Endometrial microvascular endothelial cells (primary cell): ENCODE results near the gene CACNB1. TPM values are rescaled to one million over a fixed set of nuclear protein-coding genes. Genes with fewer than 3 reads are reported as not detected.

Experiments used
- in situ Hi-C: cut with HindIII; loops from 2 replicates; pipeline ENCODE4 v1.10.0; 2017; ENCODE audit warnings: low sequenced_read_pairs, low pct_unique_long_range_greater_than_20kb; ENCODE audit errors: inconsistent ontology term
- total RNA-seq: library from RNA; depleted of rRNA; stranded (reverse); fragments of >200 nt; gene quantifications from one replicate; pipeline ENCODE4 v1.2.3, GENCODE V29; 2015; ENCODE audit errors: inconsistent ontology term

CACNB1 gene
- total RNA-seq, 1 donor from 2014 or later = 2.7 TPM

GRCh38 chr17:39227364-39227919 is 30.0 kb upstream of the CACNB1 start:
- in situ Hi-C loops = no loop called here

DNA sequence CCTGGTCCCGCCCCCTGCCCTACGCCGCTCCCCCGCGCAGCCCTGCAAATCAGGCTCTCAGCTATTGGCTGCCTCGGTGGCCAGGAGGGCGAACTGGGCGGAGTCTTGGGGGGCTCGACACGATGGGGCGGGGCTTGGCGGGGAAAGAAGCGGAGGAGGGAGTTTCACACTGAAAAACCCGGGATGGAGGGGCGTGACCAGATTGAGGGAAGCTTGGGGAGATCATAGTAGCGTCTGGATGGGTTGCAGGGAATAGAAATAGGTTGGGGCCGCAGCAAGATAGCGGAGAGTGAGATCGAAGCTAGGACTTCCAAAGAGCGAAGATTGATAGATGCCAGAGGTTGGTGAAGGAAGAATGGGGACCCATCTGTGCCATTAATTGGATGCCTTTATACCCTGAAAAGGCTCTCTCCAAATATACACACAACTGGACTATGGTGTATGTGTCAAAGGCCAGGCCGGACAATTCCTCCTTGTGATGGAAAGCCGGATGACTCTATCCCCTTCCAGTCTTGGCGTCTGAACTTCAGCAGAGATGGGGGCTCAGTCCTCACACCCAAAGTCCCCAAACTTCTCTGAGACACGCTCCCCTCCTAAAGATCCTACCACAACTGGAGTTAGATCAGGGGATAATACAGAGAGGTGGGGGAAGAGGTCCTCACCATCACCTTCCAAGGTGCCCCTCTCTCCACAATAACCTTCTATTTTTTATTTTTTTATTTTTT is 28.7 kb upstream of the CACNB1 start:
- in situ Hi-C loops = no loop called here

GRCh38 chr17:39225308-39225958 is 28.0 kb upstream of the CACNB1 start, which contains the start of gene STAC2:
Gene STAC2, minus strand, starts transcription at chr17:39225945. Its CDS starts 443 bp downstream, at chr17:39225502.
- in situ Hi-C loops = no loop called here

- in situ Hi-C loops = no loop called here
Observed at GRCh38 chr17:39224778-39225307, 27.4 kb upstream of the CACNB1 start.

GRCh38 chr17:39223907-39224777 is 26.7 kb upstream of the CACNB1 start:
- in situ Hi-C loops = no loop called here

DNA sequence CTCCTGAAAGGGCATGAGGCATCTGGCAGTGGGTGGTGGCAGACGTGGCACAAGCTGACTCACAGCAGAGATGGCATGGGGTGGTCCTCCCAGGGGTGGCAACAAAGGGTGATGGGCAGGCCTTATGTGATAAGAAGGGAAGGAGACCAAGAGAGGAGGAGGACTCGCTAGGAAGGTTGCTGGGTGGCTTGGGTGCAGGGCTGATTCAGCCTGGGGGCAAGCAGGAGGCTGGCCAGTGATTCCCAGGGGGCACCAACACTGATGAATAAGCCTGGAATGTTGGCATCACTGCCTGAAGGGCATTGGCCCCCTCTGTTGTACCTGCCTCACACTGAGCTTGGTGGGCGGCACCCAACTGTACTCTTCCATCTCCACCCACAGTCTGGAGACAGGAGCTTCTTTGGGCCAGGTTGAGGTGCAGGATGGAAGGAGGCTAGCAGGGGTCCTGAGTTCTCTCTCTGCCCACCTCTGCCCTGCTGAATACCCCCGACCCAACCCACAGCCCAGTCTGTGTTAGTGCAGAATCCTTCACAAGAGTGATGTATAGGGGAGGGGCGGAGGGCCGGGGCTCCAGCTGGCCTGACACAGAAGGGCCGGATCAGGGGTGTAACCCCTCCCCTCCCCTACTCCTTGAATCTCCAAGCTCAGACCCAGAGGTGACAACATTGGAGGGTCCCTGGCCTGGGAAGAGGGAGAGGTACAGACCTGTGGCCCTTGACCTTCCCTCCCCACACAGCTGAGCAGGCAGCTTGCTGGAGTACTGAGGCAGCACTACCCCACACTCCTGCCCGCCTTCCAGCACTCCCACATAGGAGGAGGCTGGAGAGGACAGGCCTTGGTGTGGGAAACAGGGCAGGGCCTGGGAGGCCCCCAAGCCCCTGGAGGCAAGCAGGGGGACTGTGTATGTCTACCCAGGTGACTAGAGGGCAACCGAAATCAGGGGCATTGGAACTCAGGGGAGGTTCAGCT is 25.7 kb upstream of the CACNB1 start:
- in situ Hi-C loops = no loop called here

GRCh38 chr17:39222151-39222550 is 24.7 kb upstream of the CACNB1 start:
- in situ Hi-C loops = no loop called here

- in situ Hi-C loops = no loop called here
Observed at GRCh38 chr17:39221572-39221971, 24.1 kb upstream of the CACNB1 start.

DNA sequence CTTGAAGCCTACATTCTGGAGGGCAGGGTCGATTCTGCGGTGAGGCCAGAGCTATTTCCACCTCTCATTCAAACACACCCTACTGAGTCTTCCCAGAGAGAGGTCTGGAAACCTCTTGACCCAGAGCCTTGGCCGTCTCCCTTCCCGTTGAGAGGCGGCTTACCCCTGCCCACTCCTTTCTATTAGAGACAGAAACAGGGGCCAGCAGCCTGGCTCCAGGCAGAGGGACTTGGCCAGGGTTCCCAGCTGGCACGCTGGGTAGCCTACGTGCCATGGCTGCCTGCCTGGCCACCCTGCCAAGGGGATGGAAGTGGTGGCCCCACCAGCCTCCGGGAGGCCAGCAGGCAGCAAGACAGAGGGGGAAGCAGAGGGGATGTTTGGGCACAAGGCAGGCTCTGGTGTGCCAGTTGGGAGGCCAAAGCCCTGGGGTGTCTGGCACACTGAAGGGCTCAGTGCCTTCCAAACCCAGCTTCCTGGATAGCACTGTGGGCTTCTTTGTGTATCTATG is 22.2 kb upstream of the CACNB1 start:
- in situ Hi-C loops = no loop called here

- in situ Hi-C loops = no loop called here
Observed at GRCh38 chr17:39218906-39219305, 21.4 kb upstream of the CACNB1 start.

GRCh38 chr17:39217734-39218369 is 20.4 kb upstream of the CACNB1 start:
- in situ Hi-C loops = no loop called here

GRCh38 chr17:39213852-39214251 is 16.4 kb upstream of the CACNB1 start:
- in situ Hi-C loops = no loop called here

GRCh38 chr17:39212841-39213480 is 15.5 kb upstream of the CACNB1 start:
- in situ Hi-C loops = no loop called here

DNA sequence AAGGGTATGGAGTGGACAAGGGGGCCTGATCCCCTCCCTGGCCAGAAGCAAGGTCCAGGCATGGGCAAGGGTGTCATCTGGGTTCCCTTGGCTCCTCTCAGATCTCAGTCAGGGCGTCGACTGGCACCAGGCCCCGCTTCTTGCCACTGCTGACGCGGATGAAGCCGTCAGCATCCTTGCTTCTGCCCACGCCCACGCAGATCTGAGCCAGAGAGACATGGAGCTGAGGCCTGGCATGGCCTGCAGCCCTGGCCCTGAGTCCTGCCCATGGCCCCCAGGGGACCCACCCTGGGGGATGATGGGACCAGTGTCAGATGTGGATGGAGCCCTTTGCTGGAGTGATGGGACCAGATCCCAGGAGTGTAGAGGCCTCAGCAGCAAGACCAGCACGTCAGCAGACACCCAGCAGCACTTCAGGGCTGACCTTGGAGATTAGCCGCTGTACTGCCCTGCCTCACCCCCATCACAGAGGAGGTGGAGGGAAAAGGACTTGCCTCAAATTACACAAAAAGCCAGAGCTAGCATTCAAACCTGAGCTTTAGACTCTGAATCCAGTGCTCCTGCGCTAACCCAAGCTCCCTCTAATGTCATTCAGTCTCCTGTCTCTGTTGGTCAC is 14.8 kb upstream of the CACNB1 start:
- in situ Hi-C loops = no loop called here

GRCh38 chr17:39210093-39210434 is 12.6 kb upstream of the CACNB1 start:
- in situ Hi-C loops = no loop called here

GRCh38 chr17:39209317-39210092 is 12.0 kb upstream of the CACNB1 start:
- in situ Hi-C loops = no loop called here
